AML-193 (cell line): ENCODE results near the gene COQ2.
A peak's percentile ranks its signal among the peaks of the same experiment; 100 is the strongest.
"Not testable (repeated sequence)": the region's sequence is repeated elsewhere in the genome, so short reads cannot be mapped to it uniquely, and the experiment has no call there.

Experiments
- DNase-seq, 2 experiments: peaks; one replicate each; lab custom pipeline; 2025; lab: John Stamatoyannopoulos, UW

COQ2 gene, protein sequence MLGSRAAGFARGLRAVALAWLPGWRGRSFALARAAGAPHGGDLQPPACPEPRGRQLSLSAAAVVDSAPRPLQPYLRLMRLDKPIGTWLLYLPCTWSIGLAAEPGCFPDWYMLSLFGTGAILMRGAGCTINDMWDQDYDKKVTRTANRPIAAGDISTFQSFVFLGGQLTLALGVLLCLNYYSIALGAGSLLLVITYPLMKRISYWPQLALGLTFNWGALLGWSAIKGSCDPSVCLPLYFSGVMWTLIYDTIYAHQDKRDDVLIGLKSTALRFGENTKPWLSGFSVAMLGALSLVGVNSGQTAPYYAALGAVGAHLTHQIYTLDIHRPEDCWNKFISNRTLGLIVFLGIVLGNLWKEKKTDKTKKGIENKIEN

DNA sequence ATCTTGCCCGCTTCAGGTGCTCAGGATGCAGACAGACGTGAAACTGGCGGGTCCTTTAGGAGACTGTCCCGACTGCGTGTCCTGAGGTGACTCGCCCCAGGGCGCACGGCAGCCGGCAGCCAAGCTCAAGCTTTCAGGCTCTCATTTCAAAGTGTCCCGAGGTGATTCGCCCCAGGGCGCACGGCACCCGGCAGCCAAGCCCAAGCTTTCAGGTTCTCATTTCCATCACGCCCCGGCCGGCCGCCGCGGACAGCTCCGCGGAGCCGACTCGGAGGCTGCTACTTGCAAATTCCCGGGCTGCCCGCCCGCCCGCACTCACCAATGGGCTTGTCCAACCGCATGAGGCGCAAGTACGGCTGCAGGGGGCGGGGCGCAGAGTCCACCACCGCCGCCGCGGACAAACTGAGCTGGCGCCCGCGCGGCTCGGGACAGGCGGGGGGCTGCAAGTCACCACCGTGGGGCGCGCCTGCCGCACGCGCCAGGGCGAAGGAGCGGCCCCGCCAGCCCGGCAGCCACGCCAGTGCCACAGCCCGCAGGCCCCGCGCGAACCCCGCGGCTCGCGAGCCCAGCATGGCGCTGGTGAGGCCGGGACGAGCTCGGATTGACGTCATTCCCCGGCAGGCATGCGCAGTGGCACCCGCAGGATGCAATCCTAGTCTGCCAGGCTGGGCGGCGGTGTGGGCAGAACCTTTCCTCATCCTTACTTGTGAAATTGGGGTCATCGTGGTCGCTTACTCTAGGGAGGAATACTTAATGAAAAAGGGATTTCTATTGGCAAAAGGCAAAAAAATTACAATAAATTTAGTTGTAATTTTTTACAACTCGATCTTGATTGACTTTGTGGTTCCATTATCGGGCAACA, at the start of gene COQ2:
Gene COQ2 (minus strand): TSS at position 606 of the 862 bp plus-strand sequence. CDS start 34 bp downstream, at position 572.
- DNase-seq = peak; percentile 86 to 88

DNA sequence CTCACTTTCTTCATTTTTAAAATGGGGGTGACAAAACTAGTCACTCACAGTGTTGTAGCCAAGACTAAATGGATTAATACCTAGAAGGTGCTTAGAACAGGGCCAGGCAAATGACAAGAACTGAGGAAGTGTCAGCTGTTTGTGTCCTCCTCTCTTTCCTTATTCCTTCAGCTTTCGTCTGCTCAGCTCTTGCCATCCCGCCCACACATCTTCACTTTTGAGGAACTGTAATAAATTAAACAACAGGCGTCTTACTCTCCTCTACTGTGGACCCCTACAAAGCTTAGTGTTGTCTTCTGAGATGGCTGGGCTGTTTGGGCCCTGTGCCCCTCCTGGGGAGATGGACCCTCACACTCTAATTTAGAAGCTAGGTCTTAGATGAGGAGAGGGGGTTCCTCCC, 47.4 kb upstream of the COQ2 start:
- no peak for DNase-seq

GRCh38 chr4:83329521-83330110, 45.0 kb upstream of the COQ2 start:
- DNase-seq = no peak

- DNase-seq = no peak
These were observed 44.1 kb upstream of the COQ2 start for GRCh38 chr4:83328521-83329187.

- no peak for DNase-seq
These were observed 41.9 kb upstream of the COQ2 start for GRCh38 chr4:83326546-83326945.

GRCh38 chr4:83325306-83325705, 40.7 kb upstream of the COQ2 start:
- DNase-seq = not testable (repeated sequence)

DNA sequence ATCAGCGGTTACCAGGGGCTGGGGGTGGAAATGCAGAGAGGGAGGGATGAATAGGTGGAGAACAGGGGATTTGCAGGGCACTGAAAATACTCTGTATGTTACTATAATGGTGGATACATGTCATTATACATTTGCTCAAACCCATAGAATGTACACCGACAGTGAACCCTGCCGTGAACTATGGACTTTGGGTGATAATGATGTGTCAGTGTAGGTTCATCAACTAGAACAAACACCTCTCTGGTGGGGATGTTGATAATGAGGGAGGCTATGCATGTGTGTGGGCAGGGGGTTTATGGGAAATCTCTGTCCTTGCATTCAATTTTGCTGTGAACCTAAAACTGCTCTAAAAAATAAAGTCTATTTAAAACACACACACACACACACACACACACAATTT, 38.5 kb upstream of the COQ2 start:
- DNase-seq = no peak

DNA sequence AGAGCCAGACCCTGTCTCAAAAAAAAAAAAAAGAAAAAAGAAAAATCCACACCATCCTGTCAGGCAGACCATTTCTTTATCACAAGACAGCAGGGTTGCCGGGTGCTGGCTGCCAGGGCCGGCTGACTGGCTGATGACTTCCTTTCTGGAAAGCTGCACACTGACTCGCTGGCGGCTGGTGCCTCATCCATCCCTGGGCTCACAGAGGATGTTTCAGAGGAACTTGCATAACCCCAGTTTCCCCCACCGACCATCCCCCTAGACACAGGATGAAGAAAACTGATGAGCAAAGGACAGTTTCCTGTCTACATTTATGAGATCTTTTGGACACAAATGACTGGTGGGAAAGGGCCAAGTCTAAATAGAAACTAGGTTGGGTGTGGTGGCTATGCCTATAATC, 36.0 kb upstream of the COQ2 start:
- peak; percentile 93 to 96 for DNase-seq

DNA sequence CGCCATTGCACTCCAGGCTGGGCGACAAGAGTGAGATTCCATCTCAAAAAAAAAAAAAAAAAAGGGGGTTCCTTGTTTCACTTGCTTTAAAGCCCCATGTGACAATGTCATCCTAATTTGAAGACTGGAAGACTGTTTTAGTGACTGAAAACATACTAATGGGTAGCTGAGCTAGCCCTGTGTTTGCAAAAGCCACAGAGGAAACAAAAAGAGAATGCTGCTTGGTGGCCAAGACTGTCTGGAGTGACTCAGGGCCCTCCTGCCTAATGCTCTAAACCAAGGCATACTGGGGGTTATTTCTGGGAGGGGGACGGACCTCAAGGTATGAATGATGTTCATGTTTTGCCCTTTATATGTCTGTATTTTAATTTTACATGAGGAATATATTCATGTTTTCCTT, 34.1 kb upstream of the COQ2 start:
- DNase-seq = no peak

DNA sequence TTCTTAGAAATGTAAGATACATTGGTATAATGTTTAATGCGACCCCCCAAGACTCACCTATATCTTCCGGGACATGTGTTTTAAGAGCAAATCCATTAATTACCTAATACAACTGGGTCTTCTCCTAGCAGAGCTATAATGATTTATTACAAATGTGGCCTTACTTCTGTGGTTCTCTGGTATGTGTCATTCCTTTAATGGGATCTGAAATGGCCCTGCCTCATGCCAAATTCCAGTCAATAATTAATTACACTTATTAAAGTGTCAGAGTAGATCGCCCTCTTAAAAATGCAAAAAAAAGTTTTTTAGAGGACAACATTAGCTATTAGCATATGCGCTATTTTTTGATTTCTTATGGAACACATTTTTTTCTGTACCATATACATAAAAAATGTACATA, 33.1 kb upstream of the COQ2 start:
- DNase-seq = no peak

- peak; percentile 72 to 74 for DNase-seq
These were observed 32.0 kb upstream of the COQ2 start for GRCh38 chr4:83316459-83317165.

GRCh38 chr4:83315341-83315870, 30.8 kb upstream of the COQ2 start:
- no peak for DNase-seq

- DNase-seq = no peak
These were observed 24.1 kb upstream of the COQ2 start for GRCh38 chr4:83308672-83309071.

GRCh38 chr4:83307920-83308319, 23.3 kb upstream of the COQ2 start:
- DNase-seq = no peak

DNA sequence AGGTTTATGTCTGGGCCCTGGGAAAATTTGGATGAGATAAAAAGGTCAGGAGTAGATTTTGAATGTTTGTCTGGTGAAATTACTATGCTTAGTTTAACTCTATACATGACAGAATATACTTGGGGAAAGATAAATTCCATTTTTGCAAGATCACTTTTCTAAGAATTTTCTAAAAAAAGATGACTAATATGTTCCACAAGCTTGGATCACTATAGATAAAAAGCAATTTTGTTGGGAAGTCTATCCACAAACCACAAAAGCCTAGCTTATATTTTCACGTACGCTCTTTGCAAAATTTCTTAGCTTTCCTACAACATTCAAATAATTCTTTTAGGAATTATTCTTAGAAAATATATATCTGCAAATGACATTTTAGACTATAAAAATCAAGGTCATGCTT, 20.6 kb upstream of the COQ2 start:
- no peak for DNase-seq

DNA sequence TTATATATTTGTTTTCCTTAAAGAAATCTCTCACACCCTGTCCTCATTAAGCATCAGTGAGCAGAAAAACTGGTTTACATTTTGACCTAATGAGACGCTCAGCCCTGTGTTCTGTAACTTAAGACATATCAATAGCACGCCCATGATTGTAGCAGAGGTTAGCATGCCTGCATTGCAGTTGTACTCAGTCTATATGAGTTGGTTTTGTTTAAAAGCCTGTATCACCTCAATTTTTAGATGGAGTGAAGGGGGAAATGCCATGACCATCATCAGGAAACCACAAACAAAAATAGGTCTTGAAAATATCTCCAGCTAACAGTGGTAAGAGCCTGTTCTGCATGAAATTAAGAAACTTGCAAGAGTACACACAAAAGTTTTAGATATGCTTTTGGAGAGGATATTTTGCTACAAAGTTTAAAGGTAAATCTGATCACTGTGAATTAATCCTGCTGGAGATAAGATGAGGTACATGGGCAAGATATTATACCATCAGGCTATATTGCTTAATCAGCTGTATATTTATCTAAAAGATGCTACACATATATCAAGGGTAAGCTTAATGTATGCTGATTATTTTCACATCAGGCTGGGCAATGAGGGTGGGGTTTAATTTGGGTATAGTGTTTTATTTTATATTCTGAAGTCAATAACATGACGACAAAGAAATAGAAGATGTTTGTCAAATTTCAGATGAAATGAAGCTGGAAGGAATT, 13.1 kb upstream of the COQ2 start:
- no peak for DNase-seq

DNA sequence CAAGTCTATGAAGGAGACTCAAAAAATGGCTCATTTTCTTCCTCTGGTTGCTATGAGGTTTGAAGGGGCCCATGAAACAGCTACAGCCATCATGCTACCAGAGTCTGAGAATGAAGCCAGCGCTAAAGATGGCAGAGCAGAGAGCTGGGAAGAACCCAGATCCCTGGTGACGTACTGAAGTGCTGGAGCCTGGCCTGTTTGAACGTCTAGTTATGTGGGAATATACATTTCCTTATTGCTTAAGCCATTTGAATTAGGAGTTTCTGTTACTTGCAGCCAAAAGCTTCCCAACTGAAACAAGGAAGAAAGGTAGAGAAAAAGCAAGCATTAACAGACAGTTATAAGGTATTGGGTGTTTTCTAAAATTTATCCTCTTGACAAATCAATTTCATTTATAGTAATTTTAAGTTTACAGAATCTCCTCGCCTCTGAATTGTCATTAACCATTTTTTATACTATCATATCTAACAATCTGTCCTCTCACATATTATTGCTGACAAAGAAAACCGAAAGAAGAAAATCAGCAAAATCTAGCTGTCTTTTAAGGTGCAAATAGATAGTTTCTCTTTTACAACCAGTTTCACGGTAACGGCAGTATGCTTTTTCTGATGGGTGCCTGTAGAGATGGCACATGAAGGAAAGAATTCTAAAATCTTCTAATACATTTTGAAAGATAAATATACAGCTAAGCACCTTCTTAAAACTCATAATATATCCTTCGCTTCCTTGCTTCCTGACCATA, 8.9 kb upstream of the COQ2 start:
- DNase-seq = no peak

- not testable (repeated sequence) for DNase-seq
These were observed 5.6 kb upstream of the COQ2 start for GRCh38 chr4:83290059-83290774.

DNA sequence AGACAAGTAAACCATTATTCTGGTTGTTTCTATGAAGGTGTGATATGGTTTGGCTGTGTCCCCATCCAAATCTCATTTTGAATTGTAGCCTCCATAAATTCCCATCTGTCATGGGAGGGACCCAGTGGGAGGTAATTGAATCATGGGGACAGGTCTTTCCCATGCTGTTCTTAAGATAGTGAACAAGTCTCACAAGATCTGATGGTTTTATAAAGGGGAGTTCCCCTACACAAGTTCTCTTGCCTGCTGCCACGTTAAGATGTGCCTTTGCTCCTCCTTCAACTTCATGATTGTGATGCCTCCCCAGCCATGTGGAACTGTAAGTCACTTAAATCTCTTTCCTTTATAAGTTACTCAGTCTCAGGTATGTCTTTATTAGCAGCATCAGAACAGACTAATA, 3.8 kb upstream of the COQ2 start:
- DNase-seq = not testable (repeated sequence)
